Gastrocnemius medialis (tissue), 4 donors: ENCODE data around the gene DNAL1. TPM values are rescaled to one million over a fixed set of nuclear protein-coding genes. Genes with fewer than 3 reads are reported as not detected.

Source experiments
- ATAC-seq, 2 donors: fragments of 150-250 bp; one replicate each; pipeline ENCODE4 v1.9.1; 2016
- DNase-seq, 2 donors: peaks; one replicate each; pipeline ENCODE4 v3.0.0-alpha.2; 2019
- H3K27ac ChIP-seq, 4 donors: fragments of 200-600 bp; sonication (generic); 1 replicate in 1 of 4; 2 replicates in 3 of 4; pipeline ENCODE4 v1.5.1; 2016 to 2018; ENCODE audit warnings: mild to moderate bottlenecking in 2 of 4, moderate library complexity in 1 of 4
- H3K27me3 ChIP-seq, 3 donors: fragments of 200-600 bp; sonication (generic) in 2 of 3; 1 replicate in 1 of 3; 2 replicates in 2 of 3; pipeline versions ENCODE4 v1.5.1 to v1.6.0; 2016 to 2019; ENCODE audit warnings: mild to moderate bottlenecking in 1 of 3, moderate library complexity in 1 of 3
- H3K36me3 ChIP-seq, 2 donors: fragments of 200-600 bp; sonication (generic) in 1 of 2; one replicate each; pipeline ENCODE4 v1.5.1; 2017 to 2018
- H3K4me1 ChIP-seq, 2 donors: fragments of 200-600 bp; sonication (generic) in 1 of 2; one replicate each; pipeline ENCODE4 v1.5.1; 2016 to 2017; ENCODE audit warnings: mild to moderate bottlenecking in 2 of 2
- H3K4me3 ChIP-seq, 4 donors: fragments of 200-600 bp; sonication (generic) in 3 of 4; 1 replicate in 1 of 4; 2 replicates in 3 of 4; pipeline ENCODE4 v1.5.1; 2016 to 2019; ENCODE audit warnings: mild to moderate bottlenecking in 2 of 4
- H3K9me3 ChIP-seq, 3 donors: fragments of 200-600 bp; sonication (generic) in 2 of 3; 1 replicate in 1 of 3; 2 replicates in 2 of 3; pipeline ENCODE4 v1.5.1; 2016 to 2019
- CTCF ChIP-seq, 5 experiments: fragments of 450-650 bp in 3 of 5; fragments of 200-600 bp in 2 of 5; sonication (generic) in 2 of 5; IDR thresholded peaks in 4 of 5; conservative IDR thresholded peaks in 1 of 5; 1 replicate in 4 of 5; 2 replicates in 1 of 5; pipeline ENCODE4 v1.5.1; 2016 to 2019; ENCODE audit warnings: antibody characterized with exemption in 5 of 5, mild to moderate bottlenecking in 3 of 5, moderate library complexity in 3 of 5
- POLR2A ChIP-seq, 2 donors: fragments of 450-650 bp; IDR thresholded peaks; one replicate each; pipeline ENCODE4 v1.6.1; 2017; ENCODE audit warnings: antibody characterized with exemption in 2 of 2, mild to moderate bottlenecking in 2 of 2, moderate library complexity in 2 of 2
- in situ Hi-C, 4 donors: fragments of 200-750 bp; cut with MboI; loops; one replicate each; pipeline versions ENCODE4 v1.15.0 to v1.8.0; 2017; ENCODE audit warnings: low sequenced_read_pairs in 4 of 4
- intact Hi-C: fragments of 100-400 bp; cut with DNase I; formaldehyde crosslinking; loops from one replicate; pipeline ENCODE4 v1.15.1; 2023; ENCODE audit warnings: low total_unique reads
- total RNA-seq, 4 donors: library from RNA; depleted of rRNA; stranded (reverse); fragments of >200 nt; gene quantifications; one replicate each; pipeline versions ENCODE4 v1.1.0 to v1.2.3, GENCODE V29; 2016

Gene DNAL1
- total RNA-seq, 4 donors from 2014 or later = 6.4 to 8.2 (median 7.7) TPM

GRCh38 chr14:73607241-73607640 lies 37.5 kb upstream of the DNAL1 start:
- Histone ChIP-seq H3K9me3 (no peaks in the 10 kb centered on the region), H3K4me3 (no peak overlapping the region), H3K27ac (no peak overlapping the region), H3K27me3 (no peaks in the 10 kb centered on the region), H3K4me1 (no peaks in the 10 kb centered on the region), H3K36me3 (no peaks in the 10 kb centered on the region)
- in situ Hi-C loops = no loop called here
- TF ChIP-seq CTCF (IDR thresholded peaks at IDR 0.05 in 4 of 5, conservative IDR thresholded peaks at IDR 0.05 in 1 of 5) (no peak), POLR2A (IDR thresholded peaks at IDR 0.05) (no peak)
- intact Hi-C loops = no loop called here
- no peak for ATAC-seq
- DNase-seq = no peak

GRCh38 chr14:73610687-73611086 lies 34.1 kb upstream of the DNAL1 start:
- TF ChIP-seq CTCF (IDR thresholded peaks at IDR 0.05 in 4 of 5, conservative IDR thresholded peaks at IDR 0.05 in 1 of 5) (no peak), POLR2A (IDR thresholded peaks at IDR 0.05) (no peak)
- no peak overlapping the region for H3K4me3 ChIP-seq
- ATAC-seq = no peak

GRCh38 chr14:73612339-73613045 lies 32.3 kb upstream of the DNAL1 start, which contains the start of gene ACOT6:
Gene ACOT6, plus strand, starts transcription at chr14:73612517. Its CDS starts 55 bp downstream, at chr14:73612572.
- H3K4me1 ChIP-seq = no peaks in the 10 kb centered on the region
- in situ Hi-C loops (no loop called here), intact Hi-C loops (no loop called here)
- ATAC-seq (peak; percentile 84 to 87), DNase-seq (peak; percentile 27 to 50)
- no peaks in the 10 kb centered on the region for H3K27me3 ChIP-seq
- H3K4me3 ChIP-seq = peak within 1 kb of the TSS; percentile 61 to 69 (median 64)
- H3K36me3 ChIP-seq = no peaks in the 10 kb centered on the region
- H3K9me3 ChIP-seq = no peaks in the 10 kb centered on the region
- H3K27ac ChIP-seq = peak within 1 kb of the TSS; percentile 58 to 80 (median 74)
- TF ChIP-seq CTCF (IDR thresholded peaks at IDR 0.05 in 4 of 5, conservative IDR thresholded peaks at IDR 0.05 in 1 of 5) (no peak), POLR2A (IDR thresholded peaks at IDR 0.05) (no peak)

More at GRCh38 chr14:73610687-73611086, 34.1 kb upstream of the DNAL1 start:
- Histone ChIP-seq H3K36me3 (no peaks in the 10 kb centered on the region), H3K4me1 (no peaks in the 10 kb centered on the region), H3K27me3 (no peaks in the 10 kb centered on the region), H3K9me3 (no peaks in the 10 kb centered on the region), H3K27ac (no peak overlapping the region)
- in situ Hi-C loops = no loop called here
- DNase-seq = no peak
- intact Hi-C loops = no loop called here

- intact Hi-C loops = no loop called here
- H3K27me3 ChIP-seq = no peaks in the 10 kb centered on the region
- in situ Hi-C loops = no loop called here
- no peaks in the 10 kb centered on the region for H3K9me3 ChIP-seq
- no peaks in the 10 kb centered on the region for H3K36me3 ChIP-seq
- DNase-seq (no peak), ATAC-seq (peak; percentile 34 to 37)
- peak overlapping the region; percentile 61 to 69 (median 64) for H3K4me3 ChIP-seq
- H3K4me1 ChIP-seq = no peaks in the 10 kb centered on the region
- TF ChIP-seq CTCF (IDR thresholded peaks at IDR 0.05 in 4 of 5, conservative IDR thresholded peaks at IDR 0.05 in 1 of 5) (no peak), POLR2A (IDR thresholded peaks at IDR 0.05) (no peak)
- peak overlapping the region; percentile 58 to 80 (median 74) for H3K27ac ChIP-seq
Observed at GRCh38 chr14:73613046-73613383, 31.8 kb upstream of the DNAL1 start.
